SH-SY5Y (cell line): ENCODE measurements around the gene UBE2G2.

Experiments used
- GATA2 ChIP-seq: IDR thresholded peaks from 2 replicates; pipeline ENCODE4 v1.6.1; 2011; ENCODE audit warnings: mild to moderate bottlenecking, low read depth, low read length
- GATA3 ChIP-seq: IDR thresholded peaks from 2 replicates; pipeline ENCODE4 v1.6.1; 2011; ENCODE audit warnings: low read depth, mild to moderate bottlenecking, low read length, moderate library complexity

- TF ChIP-seq GATA2 (no peak), GATA3 (no peak)
These were observed at the start of gene UBE2G2 for GRCh38 chr21:44801468-44802395.
